Measurements from ENCODE around the gene C16orf82.

The C16orf82 gene

DNA sequence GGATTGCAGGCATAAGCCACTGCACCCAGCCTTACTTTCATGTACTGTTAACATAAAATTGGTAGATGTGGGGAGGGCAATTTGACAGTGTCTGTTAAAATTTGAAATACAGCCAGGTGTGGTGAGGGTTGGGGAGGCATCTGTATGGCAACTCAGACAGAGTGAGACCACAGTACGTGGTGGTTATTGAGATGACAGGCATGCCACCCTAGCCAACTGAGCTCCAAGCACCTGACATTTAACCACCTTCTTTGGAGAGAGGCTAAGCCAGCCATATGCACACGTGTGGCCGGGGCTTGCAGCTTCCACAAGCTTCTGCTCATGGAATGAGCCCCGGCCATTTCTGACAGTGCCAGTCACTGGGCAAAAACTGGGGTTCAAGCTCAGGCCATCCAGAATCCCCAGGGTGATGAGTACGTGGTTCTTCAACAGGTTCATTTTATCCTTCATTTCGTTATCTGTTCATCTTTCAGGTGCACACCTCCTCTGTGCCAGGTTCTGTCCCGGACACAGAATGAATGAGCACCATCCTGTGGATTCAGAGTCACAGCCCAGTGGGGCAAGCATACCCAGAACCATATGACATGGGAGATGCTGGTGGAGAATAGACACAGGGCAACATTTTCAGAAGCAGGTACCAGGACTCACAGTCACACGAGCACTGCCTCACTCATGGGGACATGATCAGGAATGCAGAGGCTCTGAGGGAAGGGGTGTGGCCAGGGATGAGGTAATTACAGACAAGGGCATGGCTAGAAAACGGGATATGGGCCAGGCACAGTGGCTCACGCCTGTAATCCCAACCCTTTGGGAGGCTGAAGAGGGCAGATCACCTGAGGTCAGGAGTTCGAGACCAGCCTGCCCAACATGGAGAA, 36.2 kb downstream of the C16orf82 start:
- TF ChIP-seq, protein P1, sequence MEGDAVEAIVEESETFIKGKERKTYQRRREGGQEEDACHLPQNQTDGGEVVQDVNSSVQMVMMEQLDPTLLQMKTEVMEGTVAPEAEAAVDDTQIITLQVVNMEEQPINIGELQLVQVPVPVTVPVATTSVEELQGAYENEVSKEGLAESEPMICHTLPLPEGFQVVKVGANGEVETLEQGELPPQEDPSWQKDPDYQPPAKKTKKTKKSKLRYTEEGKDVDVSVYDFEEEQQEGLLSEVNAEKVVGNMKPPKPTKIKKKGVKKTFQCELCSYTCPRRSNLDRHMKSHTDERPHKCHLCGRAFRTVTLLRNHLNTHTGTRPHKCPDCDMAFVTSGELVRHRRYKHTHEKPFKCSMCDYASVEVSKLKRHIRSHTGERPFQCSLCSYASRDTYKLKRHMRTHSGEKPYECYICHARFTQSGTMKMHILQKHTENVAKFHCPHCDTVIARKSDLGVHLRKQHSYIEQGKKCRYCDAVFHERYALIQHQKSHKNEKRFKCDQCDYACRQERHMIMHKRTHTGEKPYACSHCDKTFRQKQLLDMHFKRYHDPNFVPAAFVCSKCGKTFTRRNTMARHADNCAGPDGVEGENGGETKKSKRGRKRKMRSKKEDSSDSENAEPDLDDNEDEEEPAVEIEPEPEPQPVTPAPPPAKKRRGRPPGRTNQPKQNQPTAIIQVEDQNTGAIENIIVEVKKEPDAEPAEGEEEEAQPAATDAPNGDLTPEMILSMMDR (IDR thresholded peaks at IDR 0.05; ENCODE audit: extremely low read depth, insufficient read depth, missing control alignments) = no peak
- in situ Hi-C loops (cut with MboI; ENCODE audit: low pct_unique_long_range_greater_than_20kb, low sequenced_read_pairs, unreplicated experiment) = loop anchor here (25.0 kb wide), 1 partner anchor 1266 kb away; no protein-coding TSS in a partner anchor
- no peak for DNase-seq (ENCODE audit: low spot score)

DNA sequence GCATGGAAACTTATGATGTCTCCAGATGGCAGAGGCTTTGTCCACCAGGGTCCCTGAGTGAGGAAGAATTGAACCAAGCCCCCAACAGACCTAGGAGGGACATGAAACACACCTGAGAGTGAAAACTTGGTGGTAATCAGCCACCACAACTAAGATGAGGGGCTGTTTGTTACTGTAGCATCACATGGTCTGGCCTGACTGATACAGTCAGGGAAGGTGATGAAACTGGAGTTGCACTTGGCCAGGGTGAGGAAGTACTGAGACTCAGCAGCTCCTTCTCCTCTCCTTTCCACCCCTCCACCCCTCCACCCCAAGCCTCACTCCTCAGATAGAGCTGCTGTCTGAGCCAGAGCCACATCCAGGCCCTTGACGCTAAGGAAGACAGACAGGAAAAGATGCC, 37.2 kb downstream of the C16orf82 start:
- DNase-seq (ENCODE audit: low spot score) = no peak
- TF ChIP-seq, protein P1 (IDR thresholded peaks at IDR 0.05; ENCODE audit: extremely low read depth, insufficient read depth, missing control alignments) = no peak
- in situ Hi-C loops (cut with MboI; ENCODE audit: low pct_unique_long_range_greater_than_20kb, low sequenced_read_pairs, unreplicated experiment) = loop anchor here (25.0 kb wide), 1 partner anchor 1267 kb away; no protein-coding TSS in a partner anchor

DNA sequence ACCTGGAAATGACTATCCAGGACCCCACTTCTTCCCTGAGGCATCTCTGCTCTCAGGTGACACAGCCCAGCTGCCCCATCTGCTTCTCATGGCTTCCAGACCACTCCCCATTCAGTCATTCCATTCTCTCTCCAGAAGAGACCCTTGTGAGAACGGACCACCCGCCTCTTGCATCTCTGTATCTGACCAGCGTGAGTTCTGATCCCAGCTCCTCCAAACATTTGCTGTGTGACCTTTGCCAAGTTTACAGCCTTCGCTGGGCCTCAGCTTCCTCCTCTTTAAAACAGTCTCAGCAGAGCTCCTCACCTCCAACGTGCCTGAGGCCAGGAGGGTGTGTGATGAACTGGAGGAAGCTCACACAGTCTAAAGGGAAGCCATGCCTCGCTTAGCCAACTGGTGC, 39.6 kb downstream of the C16orf82 start:
- TF ChIP-seq, protein P1 (IDR thresholded peaks at IDR 0.05; ENCODE audit: extremely low read depth, insufficient read depth, missing control alignments) = no peak
- DNase-seq (ENCODE audit: low spot score) = no peak
- in situ Hi-C loops (cut with MboI; ENCODE audit: low pct_unique_long_range_greater_than_20kb, low sequenced_read_pairs, unreplicated experiment) = loop anchor here (25.0 kb wide), 1 partner anchor 1269 kb away; no protein-coding TSS in a partner anchor

DNA sequence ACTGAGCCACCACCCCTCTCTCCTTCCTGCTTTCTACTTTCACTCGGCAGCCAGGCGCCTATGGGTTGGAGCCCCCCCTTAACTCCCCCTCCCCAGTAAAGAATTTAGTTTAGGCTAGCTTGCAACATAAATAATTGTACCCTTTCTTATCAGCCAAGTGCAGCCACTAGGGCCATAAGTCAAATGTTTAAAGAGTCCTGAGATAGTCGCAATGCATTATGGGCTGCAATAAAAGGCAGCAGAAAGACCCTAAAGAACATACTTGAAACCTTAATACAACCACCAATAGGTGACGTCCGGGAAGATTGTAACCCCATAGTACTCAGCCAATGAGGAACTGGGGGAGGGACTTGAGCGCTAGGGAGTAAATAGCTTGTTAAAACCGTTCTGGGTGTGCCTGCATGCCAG, 40.5 kb downstream of the C16orf82 start:
- DNase-seq (ENCODE audit: low spot score) = no peak
- in situ Hi-C loops (cut with MboI; ENCODE audit: low pct_unique_long_range_greater_than_20kb, low sequenced_read_pairs, unreplicated experiment) = loop anchor here (25.0 kb wide), 1 partner anchor 1270 kb away; no protein-coding TSS in a partner anchor
- TF ChIP-seq, protein P1 (IDR thresholded peaks at IDR 0.05; ENCODE audit: extremely low read depth, insufficient read depth, missing control alignments) = no peak

DNA sequence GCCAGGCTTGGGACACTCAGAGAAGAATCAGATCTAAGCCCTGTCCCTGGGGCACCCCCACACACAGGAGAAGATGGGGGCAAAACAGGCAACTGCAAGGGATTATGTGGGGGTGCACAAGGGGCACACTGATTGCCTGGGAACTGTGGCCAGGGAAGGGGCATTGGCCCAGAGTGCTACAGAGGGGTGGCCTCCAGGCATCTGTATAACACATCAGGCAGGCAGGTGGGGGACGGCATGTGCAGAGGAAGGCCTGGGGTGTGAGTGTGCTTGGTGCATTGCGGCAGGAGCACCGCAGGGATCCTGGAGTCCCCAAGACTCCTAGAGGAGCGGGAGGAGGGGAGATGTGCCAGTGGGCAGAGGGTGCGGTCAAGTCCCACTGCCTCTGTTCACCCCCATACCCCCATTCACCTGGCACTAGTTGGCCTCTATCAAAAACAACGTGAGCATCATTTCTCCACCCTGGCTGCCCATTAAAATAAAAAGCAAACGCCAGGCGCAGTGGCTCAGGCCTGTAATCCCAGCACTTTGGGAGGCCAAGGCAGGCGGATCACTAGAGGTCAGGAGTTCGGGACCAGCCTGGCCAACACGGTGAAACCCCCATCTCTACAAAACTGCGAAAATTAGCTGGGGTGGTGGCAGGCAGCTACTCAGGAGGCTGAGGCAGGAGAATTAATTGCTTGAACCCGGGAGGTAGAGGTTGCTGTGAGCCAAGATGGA, 41.5 kb downstream of the C16orf82 start:
- TF ChIP-seq, protein P1 (IDR thresholded peaks at IDR 0.05; ENCODE audit: extremely low read depth, insufficient read depth, missing control alignments) = no peak
- in situ Hi-C loops (cut with MboI; ENCODE audit: low pct_unique_long_range_greater_than_20kb, low sequenced_read_pairs, unreplicated experiment) = loop anchor here (25.0 kb wide), 1 partner anchor 1271 kb away; no protein-coding TSS in a partner anchor
- DNase-seq (ENCODE audit: low spot score) = no peak

DNA sequence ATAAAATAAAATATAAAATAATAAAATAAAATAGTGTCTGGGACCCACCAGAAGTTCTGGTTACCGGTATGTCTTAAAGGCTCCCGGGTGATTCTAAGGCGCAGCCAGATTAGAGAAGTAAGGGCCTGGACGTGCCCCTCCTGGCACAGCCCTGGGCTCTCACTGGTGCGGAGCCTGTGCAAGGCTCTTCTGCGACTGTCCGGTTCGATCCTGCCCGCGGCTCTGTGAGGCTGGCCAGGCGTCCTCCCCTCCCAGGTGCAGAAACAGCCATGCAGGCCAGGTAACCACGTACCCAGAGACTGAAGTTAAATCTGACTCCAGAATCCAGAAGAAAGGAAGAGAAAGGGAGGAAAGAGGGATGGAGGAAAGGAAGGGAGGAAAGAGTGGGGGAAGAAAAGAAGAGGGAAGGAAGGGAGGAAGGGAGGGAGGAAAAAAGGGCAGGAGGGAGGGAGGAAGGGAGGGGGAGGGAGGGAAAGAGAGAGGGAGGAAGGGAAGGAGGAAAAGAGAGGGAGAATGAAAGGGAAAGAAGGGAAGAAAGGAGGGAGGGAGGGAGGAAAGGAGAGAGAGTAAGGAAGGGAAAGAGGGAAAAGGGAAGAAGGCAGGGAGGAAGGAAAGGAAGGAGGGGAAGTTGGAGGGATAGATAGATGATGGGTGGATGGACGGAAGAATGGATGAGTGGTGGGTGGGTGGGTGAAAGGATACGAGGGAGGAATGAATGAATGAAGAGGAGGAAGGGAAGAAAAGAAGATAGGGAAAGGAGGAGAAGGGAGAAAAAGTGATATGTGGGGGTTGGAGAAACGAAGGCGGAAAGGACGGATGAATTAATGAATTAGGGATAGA, 42.3 kb downstream of the C16orf82 start:
- in situ Hi-C loops (cut with MboI; ENCODE audit: low pct_unique_long_range_greater_than_20kb, low sequenced_read_pairs, unreplicated experiment) = loop anchor here (25.0 kb wide), 1 partner anchor 1272 kb away; no protein-coding TSS in a partner anchor
- DNase-seq (ENCODE audit: low spot score) = no peak
- TF ChIP-seq, protein P1 (IDR thresholded peaks at IDR 0.05; ENCODE audit: extremely low read depth, insufficient read depth, missing control alignments) = no peak
